WI38 (cell line): ENCODE results near the gene ANXA2.

Experiments used
- H3K4me3 ChIP-seq: 2 replicates; pipeline ENCODE4 v1.5.1; 2011; ENCODE audit warnings: low read depth, mild to moderate bottlenecking, control low read depth, low read length
- CTCF ChIP-seq: IDR thresholded peaks from 2 replicates; pipeline ENCODE4 v1.5.1; 2012; ENCODE audit warnings: low read depth, mild to moderate bottlenecking, control low read depth, low read length

ANXA2 gene

DNA sequence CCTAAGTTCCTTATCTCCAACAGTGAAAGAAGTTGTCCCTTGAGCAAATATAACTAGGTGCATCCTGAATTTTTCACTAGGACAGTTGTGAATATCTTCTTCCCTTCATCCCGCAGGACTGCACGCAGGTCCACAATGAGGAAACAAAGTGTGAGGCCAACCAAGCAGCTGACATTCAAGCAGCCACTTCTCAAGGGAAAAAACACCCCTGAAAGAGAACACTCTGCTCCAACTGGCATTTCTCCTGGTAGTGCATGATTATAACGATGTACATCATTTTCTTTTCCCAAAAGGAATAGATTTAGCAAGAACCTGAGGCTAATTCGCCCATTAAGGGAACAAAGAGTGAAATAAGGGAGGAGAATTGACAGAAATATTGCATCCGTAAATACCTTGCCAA, 74.5 kb downstream of the ANXA2 start:
- no peak for TF ChIP-seq CTCF

DNA sequence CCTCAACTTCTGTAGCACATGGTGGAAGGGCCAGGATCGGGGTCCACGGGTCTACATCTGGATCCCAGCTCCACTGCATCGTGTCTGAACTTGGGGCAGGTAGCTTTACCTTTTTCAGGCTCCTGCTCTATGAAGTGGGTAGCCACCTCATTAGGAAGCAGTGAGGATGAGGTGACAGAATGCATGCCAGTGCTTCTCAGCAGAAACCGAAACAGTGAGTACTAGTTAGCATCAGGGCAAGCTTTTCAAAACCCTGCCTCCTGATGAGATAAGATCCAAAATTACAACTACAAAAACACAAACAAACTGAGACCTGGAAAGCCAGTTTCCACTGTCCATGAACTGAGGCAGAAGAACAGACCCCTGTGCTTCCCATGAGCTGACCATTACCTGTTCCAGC, 77.4 kb downstream of the ANXA2 start:
- no peak for TF ChIP-seq CTCF
- H3K4me3 ChIP-seq, result no peak overlapping the region

More for the DNA sequence above, 74.5 kb downstream of the ANXA2 start:
- H3K4me3 ChIP-seq, result no peak overlapping the region

- no peak for TF ChIP-seq CTCF
- H3K4me3 ChIP-seq, result no peak overlapping the region
Observed at GRCh38 chr15:60318216-60318867, 79.4 kb downstream of the ANXA2 start.

GRCh38 chr15:60316961-60317360, 80.8 kb downstream of the ANXA2 start:
- no peak for TF ChIP-seq CTCF
- H3K4me3 ChIP-seq, result no peak overlapping the region

- no peak overlapping the region for H3K4me3 ChIP-seq
- TF ChIP-seq CTCF, result no peak
Observed at GRCh38 chr15:60315878-60316277, 81.9 kb downstream of the ANXA2 start.

DNA sequence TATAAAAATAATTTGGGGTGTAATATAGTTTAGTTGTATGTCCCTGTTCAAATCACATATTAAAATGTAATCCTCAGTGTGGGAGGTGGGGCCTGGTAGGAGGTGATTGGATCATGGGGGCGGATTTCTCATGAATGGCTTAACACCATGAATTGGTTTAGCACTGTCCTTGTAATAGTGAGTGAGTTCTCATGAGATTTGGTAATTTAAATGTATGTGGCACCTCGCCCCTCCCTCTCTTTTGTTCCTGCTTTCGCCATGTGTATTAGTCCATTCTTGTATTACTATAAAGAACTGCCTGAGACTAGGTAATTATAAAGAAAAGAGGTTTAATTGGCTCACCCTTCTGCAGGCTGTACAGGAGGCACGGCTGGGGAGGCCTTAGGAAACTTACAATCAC, 83.9 kb downstream of the ANXA2 start:
- H3K4me3 ChIP-seq, result no peak overlapping the region
- no peak for TF ChIP-seq CTCF

DNA sequence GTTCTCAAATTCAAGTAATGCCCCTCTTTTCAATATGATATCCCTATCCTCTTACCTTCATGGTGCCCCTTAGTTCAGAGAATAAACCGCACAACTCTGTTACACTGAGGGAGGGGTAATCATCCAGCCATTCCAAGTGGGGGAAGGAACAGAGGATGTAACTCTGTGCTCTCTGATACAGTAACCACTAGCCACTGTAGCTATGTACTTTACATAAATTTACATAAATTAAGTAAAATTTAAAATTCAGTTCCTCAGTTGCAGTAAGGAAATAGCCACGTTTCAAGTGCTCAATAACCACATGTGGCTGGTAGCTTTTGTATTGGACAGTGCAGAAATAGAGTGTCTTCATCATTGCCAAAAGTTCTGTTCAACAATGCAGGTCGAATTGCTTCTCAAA, 90.8 kb downstream of the ANXA2 start:
- TF ChIP-seq CTCF, result no peak
- H3K4me3 ChIP-seq, result no peak overlapping the region
